HG02588 (cell line): ENCODE results near the gene UMAD1.
"Not testable (repeated sequence)": the region's sequence is repeated elsewhere in the genome, so short reads cannot be mapped to it uniquely, and the experiment has no call there.

Experiments used
- ATAC-seq: cut with Tn5 transposase; IDR thresholded peaks from one replicate; pipeline ENCODE4 v1.9.1; 2021; ENCODE audit warnings: mild to moderate bottlenecking, moderate library complexity; ENCODE audit not compliant: unreplicated experiment

The UMAD1 gene

DNA sequence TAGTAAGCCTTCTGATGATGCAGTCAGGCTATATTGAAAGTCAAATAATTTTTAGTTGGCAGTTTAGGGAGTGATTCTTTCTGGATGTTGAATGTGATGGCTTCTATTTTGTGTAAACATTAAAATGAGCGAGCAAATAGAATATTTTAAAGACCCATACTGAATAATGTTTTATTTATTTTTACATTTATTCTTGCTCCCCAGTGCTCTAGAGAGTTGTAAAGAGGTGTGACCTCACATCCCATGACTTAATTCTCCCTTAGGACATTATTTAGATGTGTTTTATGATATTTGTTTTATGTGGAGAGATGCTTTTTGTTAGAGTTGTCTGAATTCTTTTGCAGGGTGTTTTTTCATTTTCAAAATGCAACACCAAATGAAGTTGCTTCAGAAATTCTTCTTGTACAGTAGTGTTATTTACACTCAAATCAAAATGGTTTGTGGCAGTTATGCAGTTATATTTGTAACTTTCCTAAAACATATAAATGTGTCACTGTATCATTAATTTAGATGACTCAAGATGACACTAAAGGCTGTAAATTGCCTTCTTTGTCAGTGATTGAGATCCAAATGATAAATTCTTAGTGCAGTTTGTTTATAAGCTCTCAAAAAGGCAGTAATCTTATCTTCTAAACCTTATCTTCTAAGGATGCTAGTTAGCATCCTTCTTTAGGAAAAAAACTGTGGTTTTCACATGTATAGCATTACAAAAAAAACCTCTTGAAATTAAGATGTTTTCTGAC is 12.4 kb downstream of the UMAD1 start:
- no peak for ATAC-seq

GRCh38 chr7:7653593-7654187 is 13.1 kb downstream of the UMAD1 start:
- no peak for ATAC-seq

DNA sequence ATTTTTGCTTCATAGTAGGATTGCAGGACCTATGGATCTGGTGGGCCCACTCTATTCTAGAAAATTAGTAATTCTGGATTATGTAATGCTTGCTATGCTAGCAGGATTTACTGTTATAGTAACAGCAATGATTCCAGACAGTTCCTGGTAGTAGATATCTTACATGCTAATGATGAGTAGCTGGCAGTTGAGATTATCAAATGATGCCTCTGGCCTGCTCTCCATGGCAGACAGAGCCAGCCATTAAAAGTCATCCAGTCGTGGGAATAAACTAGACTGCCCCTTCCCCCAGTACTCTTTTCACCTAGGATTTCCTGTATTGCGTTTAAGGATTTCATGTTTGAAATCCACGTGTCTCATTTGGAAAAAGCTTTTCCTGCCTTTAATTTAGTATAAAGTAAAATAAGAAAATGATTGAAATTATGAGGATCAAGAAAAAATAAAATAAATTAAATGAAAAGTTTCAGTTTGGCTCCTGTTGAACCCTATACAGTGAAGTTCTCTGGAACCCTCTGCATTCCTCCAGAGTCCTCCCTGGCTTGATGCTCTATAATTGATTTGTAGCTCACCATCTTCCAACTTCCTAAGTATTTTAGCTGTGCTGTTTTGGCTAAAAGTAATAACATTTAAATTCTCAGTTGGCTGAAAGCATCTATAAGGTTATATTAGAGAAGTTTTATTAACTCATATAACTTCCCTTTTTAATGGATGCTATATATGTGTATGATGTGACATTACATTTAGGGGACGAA is 14.6 kb downstream of the UMAD1 start:
- no peak for ATAC-seq

- not testable (repeated sequence) for ATAC-seq
These were observed 15.9 kb downstream of the UMAD1 start for GRCh38 chr7:7656459-7656858.

GRCh38 chr7:7662527-7662926 is 22.0 kb downstream of the UMAD1 start:
- ATAC-seq, result no peak

GRCh38 chr7:7664291-7664690 is 23.7 kb downstream of the UMAD1 start:
- ATAC-seq, result no peak

DNA sequence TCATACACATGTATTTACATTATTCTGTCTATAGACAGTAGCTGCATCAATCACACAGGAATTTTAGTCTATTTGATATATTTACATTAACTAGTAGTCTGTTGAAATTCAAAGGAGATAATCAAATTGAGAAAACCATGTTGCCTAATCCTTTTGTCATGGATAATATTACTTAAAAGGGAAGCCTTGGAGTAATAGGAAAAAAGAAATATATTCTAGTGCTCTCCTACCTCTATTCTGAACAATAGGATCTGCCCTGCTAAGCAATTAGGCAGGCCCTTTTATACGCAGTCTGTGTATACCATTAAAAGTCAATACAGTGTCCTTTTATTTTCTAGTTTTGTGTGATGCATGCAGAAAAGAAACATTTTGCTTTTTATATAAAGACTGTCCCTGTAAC is 24.5 kb downstream of the UMAD1 start:
- no peak for ATAC-seq

- no peak for ATAC-seq
These were observed 26.6 kb downstream of the UMAD1 start for GRCh38 chr7:7667187-7667586.

DNA sequence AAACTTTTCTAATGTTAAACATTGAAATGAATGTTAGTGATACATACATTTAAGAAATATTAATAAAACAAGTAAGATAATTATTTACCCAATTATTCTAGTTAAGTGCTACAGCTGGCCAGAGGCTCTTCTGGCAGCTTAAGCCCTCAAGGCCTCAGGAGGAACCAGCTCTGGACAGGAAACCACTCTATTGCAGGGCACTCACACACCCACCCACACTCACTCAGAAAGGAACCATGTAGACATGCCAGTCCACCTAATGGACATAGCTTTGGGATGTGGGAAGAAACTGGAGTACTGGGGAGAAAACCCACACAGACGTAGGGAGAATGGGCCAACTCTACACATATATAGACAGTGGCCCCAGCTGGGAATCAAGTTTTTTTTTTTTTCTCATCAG is 28.2 kb downstream of the UMAD1 start:
- no peak for ATAC-seq

- ATAC-seq, result no peak
These were observed 29.9 kb downstream of the UMAD1 start for GRCh38 chr7:7670490-7670889.

GRCh38 chr7:7671361-7671760 is 30.8 kb downstream of the UMAD1 start:
- ATAC-seq, result no peak

GRCh38 chr7:7672545-7673239 is 32.1 kb downstream of the UMAD1 start:
- ATAC-seq, result no peak

- ATAC-seq, result no peak
These were observed 32.6 kb downstream of the UMAD1 start for GRCh38 chr7:7673240-7673550.

- ATAC-seq, result no peak
These were observed 35.1 kb downstream of the UMAD1 start for GRCh38 chr7:7675686-7676085.

DNA sequence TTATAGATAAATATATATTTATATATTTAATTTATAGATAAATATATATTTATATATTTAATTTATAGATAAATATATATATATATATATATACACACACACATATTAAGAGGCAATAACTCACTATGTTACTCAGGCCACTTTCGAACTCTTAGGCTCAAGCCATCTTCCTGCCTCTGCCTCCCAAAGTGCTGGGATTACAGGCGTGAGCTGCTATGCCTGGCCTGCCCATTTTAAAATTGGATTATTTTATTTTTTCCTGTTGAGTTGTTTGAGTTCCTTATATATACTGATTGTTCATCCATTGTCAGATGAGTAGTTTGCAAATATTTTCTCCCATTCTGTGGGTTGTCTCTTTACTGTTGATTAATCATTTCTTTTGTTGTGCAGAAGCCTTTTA is 39.1 kb downstream of the UMAD1 start:
- not testable (repeated sequence) for ATAC-seq

- peak; percentile 70 for ATAC-seq
These were observed 40.8 kb downstream of the UMAD1 start for GRCh38 chr7:7681191-7681935.

DNA sequence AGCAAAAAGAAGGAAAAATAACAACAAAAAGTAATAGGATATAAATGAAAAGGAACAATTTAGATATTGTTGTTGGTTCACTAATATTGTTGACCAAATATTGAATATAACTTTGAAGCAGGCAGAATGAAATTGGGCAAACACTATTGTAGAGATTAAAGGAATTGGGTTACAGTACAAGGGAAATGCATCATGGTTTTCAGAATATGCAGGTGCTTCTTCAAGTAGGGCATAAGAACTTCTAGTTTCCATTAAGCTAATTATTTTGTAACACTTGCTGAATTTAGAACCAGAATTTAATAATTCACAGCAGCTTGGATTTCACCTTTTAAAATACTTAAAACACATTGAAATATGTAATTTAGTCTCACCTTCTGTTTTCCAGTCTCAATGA is 41.4 kb downstream of the UMAD1 start:
- no peak for ATAC-seq

- ATAC-seq, result no peak
These were observed 42.3 kb downstream of the UMAD1 start for GRCh38 chr7:7682861-7683260.

- no peak for ATAC-seq
These were observed 46.4 kb downstream of the UMAD1 start for GRCh38 chr7:7686811-7687508.

- ATAC-seq, result no peak
These were observed 47.2 kb downstream of the UMAD1 start for GRCh38 chr7:7687800-7688199.
